ENCODE data around the gene DNAH1. TPM values are rescaled to one million over a fixed set of nuclear protein-coding genes. Genes with fewer than 3 reads are reported as not detected.
A peak's percentile ranks its signal among the peaks of the same experiment; 100 is the strongest.

The DNAH1 gene
- total RNA-seq, 1 donor from 2014 or later: 11.2 TPM

DNA sequence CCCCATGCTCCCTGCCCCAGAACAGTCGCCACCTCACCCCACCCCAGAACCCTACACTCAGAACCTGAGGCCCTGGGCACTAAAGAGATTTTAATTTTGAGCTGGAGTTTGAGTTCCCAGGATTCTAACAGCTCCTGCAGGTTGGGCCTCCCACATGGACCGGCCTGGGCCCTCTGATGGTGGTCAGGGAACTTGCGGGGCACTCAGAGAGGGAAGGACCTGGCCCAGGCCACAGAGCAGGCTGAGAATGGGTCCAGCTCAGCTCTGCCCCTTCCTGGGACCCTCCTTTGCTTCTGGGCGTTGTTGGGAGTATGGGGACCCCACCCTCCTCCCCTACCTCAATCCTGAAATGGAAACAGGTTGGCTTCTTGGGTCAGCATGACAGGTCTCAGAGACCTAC, 129.9 kb downstream of the DNAH1 start:
- TF ChIP-seq CTCF (IDR thresholded peaks at IDR 0.05): no peak
- Histone ChIP-seq H3K27ac (no peak overlapping the region), H3K4me1 (peaks cover 5% of the 10 kb centered on the region), H3K9me3 (no peaks in the 10 kb centered on the region), H3K36me3 (no peaks in the 10 kb centered on the region), H3K4me3 (no peak overlapping the region), H3K27me3 (no peaks in the 10 kb centered on the region)
- intact Hi-C loops (cut with DNase I): no loop called here
- ATAC-seq (no peak), DNase-seq (no peak)

DNA sequence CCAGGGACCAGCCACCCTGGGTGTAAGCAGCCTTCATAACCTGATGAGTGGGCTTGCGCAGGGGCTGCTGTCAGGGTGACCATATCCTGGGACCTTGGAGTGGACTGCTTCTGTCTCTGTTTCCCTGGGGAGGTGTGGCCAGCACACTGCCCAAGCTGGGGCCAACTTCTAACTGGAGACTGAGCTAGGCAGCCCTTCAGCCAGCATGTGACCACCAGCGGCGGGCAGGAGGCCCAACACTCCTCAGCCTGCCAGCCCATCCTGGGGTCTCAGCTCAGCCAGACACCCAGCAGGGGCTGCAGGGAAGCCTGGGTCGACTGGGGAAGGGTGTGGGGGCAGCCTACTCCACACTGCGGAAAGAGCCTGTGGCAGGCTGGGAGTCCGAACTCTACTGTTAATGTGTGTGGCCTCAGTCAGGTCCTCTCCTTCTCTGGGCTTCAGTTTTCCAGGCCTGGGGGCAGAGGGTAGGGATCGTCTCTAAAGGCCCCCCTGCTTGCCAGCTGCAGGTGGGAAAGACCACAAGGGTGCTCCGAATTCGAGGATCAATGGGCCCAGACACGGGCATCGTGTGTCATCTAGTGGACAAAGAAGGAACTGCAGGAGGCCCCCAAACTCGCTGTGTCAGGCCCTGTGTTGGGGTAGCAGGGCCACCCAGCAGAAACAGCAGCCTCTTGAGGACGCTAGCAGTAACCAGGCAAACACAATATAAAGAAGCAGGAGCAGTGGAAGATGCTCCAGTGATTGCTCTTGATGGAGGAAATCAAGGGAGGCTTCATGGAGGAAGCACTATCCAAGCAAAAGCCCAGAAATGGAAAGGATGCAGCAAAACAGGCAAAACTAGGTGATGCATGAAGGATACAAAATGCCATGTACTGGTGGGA, 130.8 kb downstream of the DNAH1 start:
- intact Hi-C loops (cut with DNase I): no loop called here
- Histone ChIP-seq H3K9me3 (no peaks in the 10 kb centered on the region), H3K27me3 (no peaks in the 10 kb centered on the region), H3K4me3 (no peak overlapping the region), H3K27ac (no peak overlapping the region), H3K4me1 (peaks cover 5% of the 10 kb centered on the region), H3K36me3 (no peaks in the 10 kb centered on the region)
- TF ChIP-seq CTCF (IDR thresholded peaks at IDR 0.05): no peak
- ATAC-seq (peak; percentile 61), DNase-seq (peak; percentile 73)

DNA sequence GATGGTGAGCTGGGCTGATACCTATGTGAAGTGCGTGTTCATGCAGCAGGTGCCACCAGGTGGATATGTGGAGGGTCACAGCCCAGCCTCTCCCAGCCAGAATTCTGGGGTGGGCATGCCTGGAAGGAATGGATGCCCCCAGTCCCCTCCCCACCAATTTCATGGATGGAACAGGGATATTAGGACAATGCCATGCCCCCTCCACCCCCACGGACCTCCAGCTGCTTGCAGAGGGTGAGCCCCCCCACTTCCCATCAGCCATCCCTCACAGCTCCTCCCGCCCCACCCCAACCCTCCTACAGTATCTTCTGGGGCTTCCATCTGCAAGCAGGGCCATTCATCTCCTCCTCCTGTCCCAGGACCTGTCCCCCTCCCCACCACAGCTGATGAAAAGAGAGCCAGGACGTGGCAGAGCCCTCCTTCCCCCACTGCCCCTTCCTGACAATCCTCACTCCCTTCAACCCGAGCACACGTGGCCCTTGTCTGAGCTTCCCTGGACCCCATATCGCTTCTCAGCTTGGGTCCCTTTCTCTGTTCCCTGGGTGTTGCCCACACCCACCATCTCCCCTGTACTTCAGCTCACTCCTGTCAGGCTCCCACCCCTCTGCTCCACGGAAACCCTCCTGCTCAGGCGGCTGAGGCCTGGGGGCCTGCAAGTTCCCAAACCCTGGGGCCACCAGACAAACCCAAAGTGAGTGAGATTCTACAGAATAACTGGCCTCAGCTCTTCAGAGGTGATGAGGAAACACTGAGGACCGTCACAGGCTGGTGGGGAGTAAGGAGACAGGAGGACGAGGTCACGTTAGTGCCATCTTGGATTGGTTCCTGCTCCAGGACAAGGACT, 131.6 kb downstream of the DNAH1 start:
- DNase-seq (no peak), ATAC-seq (no peak)
- H3K4me1 ChIP-seq: peaks cover 5% of the 10 kb centered on the region
- no peak for TF ChIP-seq CTCF (IDR thresholded peaks at IDR 0.05)
- no peak overlapping the region for H3K27ac ChIP-seq
- no peaks in the 10 kb centered on the region for H3K27me3 ChIP-seq
- no peaks in the 10 kb centered on the region for H3K9me3 ChIP-seq
- no peaks in the 10 kb centered on the region for H3K36me3 ChIP-seq
- intact Hi-C loops (cut with DNase I): no loop called here
- H3K4me3 ChIP-seq: no peak overlapping the region

Small RNA genes within 50 kb of the gene (microRNA-seq; reads per million reads assigned to microRNA genes)
- gene MIR135A1 (ENCODE audit: borderline microRNAs expressed) (not detected), gene MIRLET7G (ENCODE audit: borderline microRNAs expressed) (45,076 reads per million, percentile 99 among the genes with 10 or more reads in this experiment)

Other genes with a start within 250 kb of the DNAH1 start
- gene POC1A, start 161.9 kb upstream of the DNAH1 start, total RNA-seq: 2.5 TPM
- 78.9 TPM for gene ALAS1, start 118.2 kb upstream of the DNAH1 start, total RNA-seq
- gene TLR9, start 90.7 kb upstream of the DNAH1 start, total RNA-seq: 0.87 TPM
- gene TWF2, start 77.2 kb upstream of the DNAH1 start, total RNA-seq: 50.4 TPM
- gene PPM1M, start 70.6 kb upstream of the DNAH1 start, total RNA-seq: 44.0 TPM
- 61.9 TPM for gene WDR82, start 37.7 kb upstream of the DNAH1 start, total RNA-seq
- 11.5 TPM for gene GLYCTK, start 28.5 kb upstream of the DNAH1 start, total RNA-seq
- 71.4 TPM for gene BAP1, start 93.7 kb downstream of the DNAH1 start, total RNA-seq
- 6.8 TPM for gene PHF7, start 94.3 kb downstream of the DNAH1 start, total RNA-seq
- 27.6 TPM for gene SEMA3G, start 128.8 kb downstream of the DNAH1 start, total RNA-seq
- 88.9 TPM for gene TNNC1, start 137.7 kb downstream of the DNAH1 start, total RNA-seq
- 94.6 TPM for gene NISCH, start 139.3 kb downstream of the DNAH1 start, total RNA-seq
- 152 TPM for gene STAB1, start 179.0 kb downstream of the DNAH1 start, total RNA-seq
- gene NT5DC2, start 217.5 kb downstream of the DNAH1 start, total RNA-seq: 39.7 TPM
- 16.6 TPM for gene UQCC5, start 220.3 kb downstream of the DNAH1 start, total RNA-seq